HepG2 (cell line): ENCODE measurements around the gene DSCAM.

Experiments
- MATR3 ChIP-seq: sonication (generic); formaldehyde crosslinking; IDR thresholded peaks from 2 replicates; pipeline ENCODE4 v1.4.0; 2020; ENCODE audit warnings: missing genetic modification reagents
- TF ChIP-seq, protein P1 (sequence below): conservative IDR thresholded peaks from 2 replicates; pipeline ENCODE4 v1.6.1; 2018; ENCODE audit warnings: missing genetic modification reagents

DNA sequence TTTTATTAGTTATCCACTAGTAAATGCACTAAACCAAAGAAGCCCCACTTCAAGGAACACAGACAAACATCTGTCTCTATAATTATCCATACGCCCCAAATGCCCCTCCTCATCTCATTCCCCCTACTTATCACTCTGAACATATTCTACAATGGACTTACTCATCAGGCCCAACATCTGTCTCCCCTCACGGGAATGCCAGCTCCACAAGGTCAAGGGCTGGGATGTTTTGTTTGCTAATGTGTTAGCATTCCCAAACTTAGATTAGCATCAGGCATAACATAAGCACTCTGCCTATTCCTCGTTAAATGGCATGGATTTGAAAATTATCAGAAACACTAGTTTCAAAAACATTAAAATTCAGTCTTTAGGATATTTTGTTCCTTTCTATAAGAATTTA lies 279.5 kb downstream of the DSCAM start:
- TF ChIP-seq MATR3 = no peak
- TF ChIP-seq, protein P1, sequence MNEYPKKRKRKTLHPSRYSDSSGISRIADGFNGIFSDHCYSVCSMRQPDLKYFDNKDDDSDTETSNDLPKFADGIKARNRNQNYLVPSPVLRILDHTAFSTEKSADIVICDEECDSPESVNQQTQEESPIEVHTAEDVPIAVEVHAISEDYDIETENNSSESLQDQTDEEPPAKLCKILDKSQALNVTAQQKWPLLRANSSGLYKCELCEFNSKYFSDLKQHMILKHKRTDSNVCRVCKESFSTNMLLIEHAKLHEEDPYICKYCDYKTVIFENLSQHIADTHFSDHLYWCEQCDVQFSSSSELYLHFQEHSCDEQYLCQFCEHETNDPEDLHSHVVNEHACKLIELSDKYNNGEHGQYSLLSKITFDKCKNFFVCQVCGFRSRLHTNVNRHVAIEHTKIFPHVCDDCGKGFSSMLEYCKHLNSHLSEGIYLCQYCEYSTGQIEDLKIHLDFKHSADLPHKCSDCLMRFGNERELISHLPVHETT (CRISPR knock-in tag) = no peak
